ENCODE data around the gene NACC2. TPM values are rescaled to one million over a fixed set of nuclear protein-coding genes. Genes with fewer than 3 reads are reported as not detected.

Gene NACC2
- total and polyA plus RNA-seq, 2 donors (not counting 1 experiment from before 2014, with no cell fraction given), result 0.34 to 1.9 TPM

DNA sequence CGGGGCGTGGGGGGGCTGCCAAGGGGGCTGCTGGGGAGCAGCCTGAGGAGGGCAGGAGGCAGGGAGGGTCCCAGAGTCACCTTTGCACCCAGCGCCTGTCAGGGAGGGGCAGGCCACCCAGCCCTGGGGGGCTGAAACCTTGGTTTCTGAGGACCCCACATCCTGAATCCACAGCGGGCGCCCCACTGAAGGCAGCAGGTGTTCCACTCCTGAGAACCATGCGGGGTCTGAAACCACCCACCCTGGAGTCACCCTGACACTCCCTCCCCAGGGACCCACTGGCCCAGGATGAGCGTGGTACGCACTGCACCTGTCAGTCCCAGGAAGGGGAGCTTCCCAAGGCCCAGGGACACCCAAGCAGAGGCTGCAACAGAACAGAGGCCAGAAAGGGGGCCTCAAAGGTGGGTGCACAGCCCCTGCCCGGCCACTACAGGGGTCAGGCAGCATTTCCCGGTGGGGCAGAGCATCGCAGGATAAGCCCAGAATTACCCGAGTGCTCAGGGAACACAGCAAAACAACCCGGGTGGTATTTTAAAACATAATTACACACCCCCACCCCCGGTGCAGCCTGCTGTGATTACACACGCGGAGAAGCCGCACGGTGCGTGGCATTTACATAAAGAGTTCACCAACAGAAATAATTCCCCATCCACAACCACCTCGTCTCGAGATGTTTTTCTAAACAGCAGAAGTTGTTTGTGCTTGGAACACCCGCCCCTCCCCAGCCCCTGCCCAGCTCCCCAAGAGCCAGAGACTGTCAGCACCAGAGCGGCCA, 76.6 kb downstream of the NACC2 start:
- H3K79me2 ChIP-seq (ENCODE audit: control insufficient read depth, insufficient read depth, low read length), result no peaks in the 10 kb centered on the region
- CTCF ChIA-PET, result no interaction called here

More for the DNA sequence above, 76.6 kb downstream of the NACC2 start:
- WGBS (ENCODE audit: insufficient coverage), result 84% methylated on average over 23 of the region's 23 CpGs
- no peak overlapping the region for H3K4me3 ChIP-seq (ENCODE audit: control extremely low read depth in 1 of 5, extremely low read depth in 1 of 5, insufficient read depth in 1 of 5, low read depth in 2 of 5, low read length in 4 of 5)
- no peak for TF ChIP-seq EZH2 (IDR thresholded peaks at IDR 0.05; ENCODE audit: borderline replicate concordance, insufficient read depth, low read depth, low read length, poor library complexity, severe bottlenecking)
- TF ChIP-seq, protein P1, sequence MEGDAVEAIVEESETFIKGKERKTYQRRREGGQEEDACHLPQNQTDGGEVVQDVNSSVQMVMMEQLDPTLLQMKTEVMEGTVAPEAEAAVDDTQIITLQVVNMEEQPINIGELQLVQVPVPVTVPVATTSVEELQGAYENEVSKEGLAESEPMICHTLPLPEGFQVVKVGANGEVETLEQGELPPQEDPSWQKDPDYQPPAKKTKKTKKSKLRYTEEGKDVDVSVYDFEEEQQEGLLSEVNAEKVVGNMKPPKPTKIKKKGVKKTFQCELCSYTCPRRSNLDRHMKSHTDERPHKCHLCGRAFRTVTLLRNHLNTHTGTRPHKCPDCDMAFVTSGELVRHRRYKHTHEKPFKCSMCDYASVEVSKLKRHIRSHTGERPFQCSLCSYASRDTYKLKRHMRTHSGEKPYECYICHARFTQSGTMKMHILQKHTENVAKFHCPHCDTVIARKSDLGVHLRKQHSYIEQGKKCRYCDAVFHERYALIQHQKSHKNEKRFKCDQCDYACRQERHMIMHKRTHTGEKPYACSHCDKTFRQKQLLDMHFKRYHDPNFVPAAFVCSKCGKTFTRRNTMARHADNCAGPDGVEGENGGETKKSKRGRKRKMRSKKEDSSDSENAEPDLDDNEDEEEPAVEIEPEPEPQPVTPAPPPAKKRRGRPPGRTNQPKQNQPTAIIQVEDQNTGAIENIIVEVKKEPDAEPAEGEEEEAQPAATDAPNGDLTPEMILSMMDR (IDR thresholded peaks at IDR 0.05), result no peak
- Mint-ChIP-seq H3K27ac (no peak overlapping the region), H3K4me3 (no peak overlapping the region), H3K9me3 (ENCODE audit: insufficient read depth) (no peaks in the 10 kb centered on the region), H3K27me3 (peaks cover 12% of the 10 kb centered on the region), H3K4me1 (no peaks in the 10 kb centered on the region)
- intact Hi-C loops (cut with micrococcal nuclease), result no loop called here
- H3K9ac ChIP-seq (ENCODE audit: low read length), result no peak overlapping the region
- H3K27me3 ChIP-seq (replicated peaks in 1 of 4; ENCODE audit: control extremely low read depth in 1 of 4, control insufficient read depth in 3 of 4, insufficient read depth in 4 of 4, low read length in 3 of 4), result no peaks in the 10 kb centered on the region
- no peak overlapping the region for H2AFZ ChIP-seq (ENCODE audit: insufficient read depth, low read depth, low read length, poor library complexity, severe bottlenecking)
- no peak overlapping the region for H3K4me2 ChIP-seq (replicated peaks; ENCODE audit: low read depth, low read length, poor library complexity, severe bottlenecking)
- peaks cover 0 to 5% (median 0%) of the 10 kb centered on the region in 3 donors for H3K9me3 ChIP-seq (ENCODE audit: control extremely low read depth in 1 of 3, control insufficient read depth in 2 of 3, insufficient read depth in 1 of 3, low read length in 2 of 3)
- H3K4me1 ChIP-seq (ENCODE audit: control insufficient read depth in 2 of 2, insufficient read depth in 2 of 2, low read length in 2 of 2), result no peaks in the 10 kb centered on the region
- POLR2A ChIA-PET, result no interaction called here
- ATAC-seq (ENCODE audit: low read depth) (no peak), DNase-seq (no peak)
- no peak overlapping the region for H3K27ac ChIP-seq (ENCODE audit: low read length in 2 of 2)
- no peaks in the 10 kb centered on the region for H4K20me1 ChIP-seq (ENCODE audit: control insufficient read depth, insufficient read depth, low read length, poor library complexity, severe bottlenecking)
- H3K36me3 ChIP-seq (replicated peaks in 1 of 2; ENCODE audit: control extremely low read depth in 1 of 2, control insufficient read depth in 1 of 2, extremely low read depth in 1 of 2, insufficient read depth in 2 of 2, low read length in 1 of 2), result no peaks in the 10 kb centered on the region
